ENCODE results near the gene HSP90B1.
A peak's percentile ranks its signal among the peaks of the same experiment; 100 is the strongest.

Gene HSP90B1

DNA sequence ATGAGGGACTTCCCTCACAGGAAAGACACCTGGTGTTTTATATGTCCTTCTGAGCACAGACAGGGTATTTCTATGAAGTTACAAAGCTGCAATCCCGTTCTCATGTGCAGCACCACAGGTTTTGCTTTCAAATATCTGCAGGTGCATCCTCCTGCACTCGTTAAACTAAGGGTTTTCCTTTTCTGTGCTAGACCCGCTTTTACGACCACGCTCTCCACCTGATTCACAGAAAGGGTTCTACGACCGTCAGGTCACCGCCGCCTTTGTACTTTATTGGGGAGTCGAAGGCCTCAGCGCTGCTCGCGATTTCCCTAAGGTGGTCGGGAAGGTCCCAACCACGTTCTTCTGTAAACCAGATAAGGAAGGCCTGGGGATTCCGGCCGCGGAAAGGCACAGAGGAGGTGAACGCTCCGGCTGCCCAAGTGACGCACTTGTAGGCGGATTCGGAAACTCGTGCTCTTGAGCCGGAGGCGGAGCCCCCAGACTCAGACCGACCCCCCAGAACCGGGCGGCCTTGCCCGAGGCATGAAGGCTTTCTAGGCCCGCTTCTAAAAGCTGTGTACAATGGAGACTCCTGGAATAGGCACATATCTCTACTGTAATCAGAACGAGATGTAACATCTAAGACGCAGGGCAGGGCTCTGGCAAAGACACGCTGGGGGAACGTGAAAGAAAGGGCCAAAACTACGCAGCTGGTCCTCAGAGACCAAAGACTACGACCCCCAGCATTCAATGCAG lies 995 bp upstream of the HSP90B1 start:
- peak; percentile 56 to 74 (median 68) for DNase-seq (ENCODE audit: low read depth in 3 of 3, low spot score in 1 of 3)

DNA sequence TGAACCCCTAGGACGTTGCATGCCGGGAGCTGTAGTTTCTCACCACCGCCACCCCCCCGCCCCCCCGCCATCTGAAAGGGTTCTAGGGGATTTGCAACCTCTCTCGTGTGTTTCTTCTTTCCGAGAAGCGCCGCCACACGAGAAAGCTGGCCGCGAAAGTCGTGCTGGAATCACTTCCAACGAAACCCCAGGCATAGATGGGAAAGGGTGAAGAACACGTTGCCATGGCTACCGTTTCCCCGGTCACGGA lies 501 bp upstream of the HSP90B1 start:
- no peak for DNase-seq (ENCODE audit: low read depth in 3 of 3, low spot score in 1 of 3)

DNA sequence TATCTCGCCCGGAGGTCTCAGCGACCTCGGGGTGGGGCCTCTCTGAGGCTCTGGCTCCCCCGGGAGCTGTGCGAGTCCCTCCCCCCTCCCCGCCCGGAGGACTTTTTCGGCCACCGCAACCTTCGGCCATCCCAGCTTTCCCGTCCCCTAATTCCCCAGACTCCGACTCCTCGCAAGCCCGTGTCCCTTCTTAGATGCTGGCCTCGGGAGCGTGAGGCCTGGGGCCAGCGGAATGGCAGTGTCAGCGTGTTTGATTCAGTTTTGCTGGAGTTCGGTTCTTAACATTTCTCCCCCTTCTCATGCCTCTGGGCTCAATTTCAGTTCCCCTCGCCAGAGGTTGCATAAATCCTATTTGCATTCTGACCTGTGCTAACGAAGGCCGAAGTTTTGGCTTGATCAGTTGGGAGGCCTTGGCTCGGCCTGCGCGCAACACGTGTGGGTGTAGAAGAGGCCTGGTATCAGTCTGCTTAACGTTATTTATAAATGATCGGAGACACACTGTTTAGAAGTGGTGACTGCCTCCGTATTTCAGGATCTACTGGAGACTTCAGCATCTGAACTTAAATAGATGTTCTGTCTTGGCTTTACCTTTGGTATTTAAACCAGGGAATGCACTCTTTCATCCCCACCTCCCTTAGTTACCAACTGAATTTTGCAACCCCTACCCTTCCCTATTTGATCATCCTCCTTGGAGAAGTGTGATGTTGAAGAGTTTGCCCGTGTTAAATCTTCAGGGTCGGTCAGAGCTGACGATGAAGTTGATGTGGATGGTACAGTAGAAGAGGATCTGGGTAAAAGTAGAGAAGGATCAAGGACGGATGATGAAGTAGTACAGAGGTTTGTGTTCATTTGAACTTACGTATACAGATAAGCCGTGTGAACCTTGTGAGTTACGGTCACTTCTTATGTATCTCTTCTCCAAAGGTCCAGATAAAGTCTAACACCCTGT lies 851 bp downstream of the HSP90B1 start:
- DNase-seq (ENCODE audit: low read depth in 3 of 3, low spot score in 1 of 3): peak in 1 of 3 donors; percentile 16

DNA sequence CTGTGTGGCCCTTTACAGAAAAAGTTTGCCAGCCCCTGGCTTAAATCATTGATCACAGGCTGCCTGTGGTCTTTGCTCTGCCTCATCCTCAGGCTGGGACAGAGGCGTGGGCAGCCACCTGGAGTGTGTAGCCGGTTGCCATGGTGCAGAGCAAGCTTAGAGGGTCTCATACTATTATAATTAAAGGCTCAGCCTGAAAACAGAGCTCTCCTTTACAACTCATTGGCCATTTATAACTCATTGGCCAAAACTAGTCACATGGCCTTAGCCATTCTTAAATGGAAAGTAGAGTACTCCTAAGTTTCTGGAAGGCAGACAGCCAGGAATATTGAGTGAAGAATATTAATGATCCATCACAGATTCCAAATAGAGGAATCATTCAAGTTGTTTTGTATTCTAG lies 3.0 kb downstream of the HSP90B1 start:
- DNase-seq (ENCODE audit: low read depth in 3 of 3, low spot score in 1 of 3): no peak

DNA sequence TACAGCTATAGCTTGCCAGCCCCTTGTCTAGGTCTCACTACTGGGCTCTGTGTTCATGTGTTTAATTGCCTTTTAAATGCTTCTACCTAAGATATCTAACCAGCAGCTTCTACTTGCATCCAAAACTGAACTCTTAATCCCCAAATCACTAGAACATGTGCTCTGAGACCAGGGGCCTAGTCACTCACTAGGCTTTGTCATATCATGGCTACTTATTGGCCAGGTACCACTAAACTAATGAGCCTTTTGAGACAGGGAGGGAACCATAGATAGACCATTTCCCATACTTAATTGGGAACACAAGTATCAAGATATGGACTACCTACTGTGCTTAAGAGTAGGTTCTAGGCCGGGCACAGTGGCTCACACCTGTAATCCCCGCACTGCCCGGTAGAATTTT lies 6.5 kb downstream of the HSP90B1 start:
- DNase-seq (ENCODE audit: low read depth in 3 of 3, low spot score in 1 of 3): no peak

DNA sequence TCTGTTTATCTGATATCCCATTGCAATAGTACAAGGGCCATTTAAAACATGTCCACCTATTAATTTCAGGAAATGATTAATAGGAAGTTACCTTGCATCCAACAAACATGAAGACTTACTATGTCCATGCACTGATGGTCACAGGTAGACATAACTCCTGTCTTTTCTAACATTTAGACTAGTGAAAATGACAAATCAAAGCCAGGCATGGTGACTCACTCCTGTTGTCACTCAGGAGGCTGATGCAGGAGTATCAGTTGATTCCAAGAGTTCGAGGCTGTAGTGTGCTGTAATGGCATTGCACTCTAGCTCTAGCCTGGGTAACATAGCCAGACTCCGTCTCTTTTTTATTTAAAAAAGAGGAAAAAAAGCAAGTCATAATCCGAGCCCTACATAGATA lies 14.8 kb downstream of the HSP90B1 start:
- DNase-seq (ENCODE audit: low read depth in 3 of 3, low spot score in 1 of 3): no peak

DNA sequence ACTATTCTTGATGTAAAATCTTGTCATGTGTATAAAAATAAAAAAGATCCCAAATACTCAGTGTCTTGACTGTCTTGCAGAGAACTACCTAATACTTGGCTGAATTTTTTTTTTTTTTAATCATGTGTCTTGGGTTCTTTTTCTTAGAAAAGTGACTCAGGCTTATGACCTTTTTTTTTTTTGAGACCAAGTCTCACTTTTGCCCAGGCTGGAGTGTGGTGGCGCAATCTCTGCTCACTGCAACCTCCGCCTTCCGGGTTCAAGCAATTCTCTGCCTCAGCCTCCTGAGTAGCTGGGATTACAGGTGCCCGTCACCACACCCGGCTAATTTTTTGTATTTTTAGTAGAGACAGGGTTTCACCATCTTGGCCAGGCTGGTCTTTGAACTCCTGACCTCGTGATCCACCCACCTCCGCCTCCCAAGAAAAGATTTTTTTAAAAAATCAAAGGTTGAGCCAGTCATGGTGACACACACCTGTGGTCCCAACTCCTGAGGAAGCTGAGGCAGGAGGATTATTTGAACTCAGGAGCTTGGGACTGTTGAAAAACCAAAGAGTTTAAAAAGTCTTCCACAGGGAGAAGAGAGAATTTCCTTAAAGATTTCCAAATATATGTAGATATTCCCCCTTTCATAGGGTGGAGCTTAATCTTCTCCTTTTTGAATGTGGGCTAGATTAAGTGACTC lies 17.8 kb downstream of the HSP90B1 start:
- no peak for DNase-seq (ENCODE audit: low read depth in 3 of 3, low spot score in 1 of 3)

DNA sequence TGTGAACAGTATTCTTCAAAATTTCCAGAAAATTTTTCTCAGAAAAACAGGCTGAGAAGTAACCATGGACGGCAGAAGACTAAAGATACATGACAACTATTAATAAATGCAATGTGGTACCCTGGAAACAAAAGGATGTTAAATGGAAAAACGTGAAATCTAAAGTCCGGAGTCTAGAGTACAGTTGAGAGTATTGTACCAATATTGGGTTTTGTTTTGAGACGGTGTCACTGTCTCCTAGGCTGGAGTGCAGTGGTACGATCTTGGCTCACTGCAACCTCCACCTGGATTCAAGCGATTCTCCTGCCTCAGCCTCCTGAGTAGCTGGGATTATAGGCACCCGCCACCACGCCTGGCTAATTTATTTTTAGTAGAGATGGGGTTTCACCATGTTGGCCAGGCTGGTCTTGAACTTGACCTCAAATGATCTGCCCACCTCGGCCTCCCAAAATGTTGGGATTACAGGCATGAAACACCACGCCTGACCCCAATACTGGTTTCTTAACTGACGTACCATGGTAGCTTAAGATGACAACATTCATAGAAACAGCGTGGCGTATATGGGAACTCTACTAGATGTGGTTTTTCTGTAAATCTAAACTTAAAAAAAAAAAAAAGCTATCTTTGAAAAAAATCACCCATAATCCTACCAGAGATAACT lies 18.7 kb downstream of the HSP90B1 start:
- DNase-seq (ENCODE audit: low read depth in 3 of 3, low spot score in 1 of 3): no peak

DNA sequence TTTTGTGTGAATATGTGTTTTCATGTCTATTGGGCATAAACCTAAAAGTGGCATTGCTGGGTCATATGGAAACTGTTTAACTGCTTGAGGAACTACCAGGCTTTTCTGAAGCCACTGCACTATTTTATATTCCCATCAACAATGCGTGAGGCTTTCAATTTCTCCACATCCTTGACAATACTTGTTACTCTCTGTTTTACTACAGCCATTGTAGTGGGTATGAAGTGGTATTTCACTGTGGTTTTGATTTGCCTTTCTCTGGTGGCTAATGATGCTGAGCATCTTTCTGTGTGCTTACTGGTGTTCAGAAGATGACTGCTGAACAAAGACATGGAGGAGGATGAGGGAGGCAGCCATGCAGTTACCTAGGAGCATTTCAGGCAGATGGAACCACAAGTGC lies 22.3 kb downstream of the HSP90B1 start:
- DNase-seq (ENCODE audit: low read depth in 3 of 3, low spot score in 1 of 3): no peak

DNA sequence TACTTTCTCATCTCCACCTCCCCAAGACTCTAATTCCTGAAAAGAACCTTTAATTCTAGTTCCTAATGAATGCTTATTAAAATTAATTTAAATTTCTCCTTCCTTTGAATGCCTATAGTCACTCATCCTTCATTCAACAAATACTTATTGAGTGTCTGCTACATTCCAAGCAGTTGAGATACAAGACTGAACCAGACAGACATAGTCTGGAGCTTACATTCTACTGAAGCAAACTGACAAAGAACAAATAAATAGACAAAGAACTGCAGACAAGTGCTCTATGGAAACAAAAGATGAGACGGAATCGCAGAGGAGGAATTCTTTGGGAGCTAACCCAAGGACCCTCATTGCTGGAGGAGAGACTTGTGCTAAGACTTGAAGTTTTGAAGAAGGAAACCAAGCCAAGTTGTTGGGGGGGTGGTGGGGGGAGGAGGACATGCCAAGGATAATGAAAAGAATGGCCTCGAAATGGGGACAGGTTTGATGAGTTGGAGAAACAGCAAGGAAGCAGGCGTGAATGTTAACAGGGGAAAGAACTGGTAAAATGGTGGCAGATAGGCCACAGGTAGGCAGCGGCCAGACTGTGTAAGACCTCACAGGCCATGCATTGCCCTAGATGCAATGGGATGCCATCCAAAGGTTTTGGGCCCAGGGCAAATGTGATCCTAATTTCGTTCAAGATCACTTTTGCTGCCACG lies 25.8 kb downstream of the HSP90B1 start:
- no peak for DNase-seq (ENCODE audit: low read depth in 3 of 3, low spot score in 1 of 3)

DNA sequence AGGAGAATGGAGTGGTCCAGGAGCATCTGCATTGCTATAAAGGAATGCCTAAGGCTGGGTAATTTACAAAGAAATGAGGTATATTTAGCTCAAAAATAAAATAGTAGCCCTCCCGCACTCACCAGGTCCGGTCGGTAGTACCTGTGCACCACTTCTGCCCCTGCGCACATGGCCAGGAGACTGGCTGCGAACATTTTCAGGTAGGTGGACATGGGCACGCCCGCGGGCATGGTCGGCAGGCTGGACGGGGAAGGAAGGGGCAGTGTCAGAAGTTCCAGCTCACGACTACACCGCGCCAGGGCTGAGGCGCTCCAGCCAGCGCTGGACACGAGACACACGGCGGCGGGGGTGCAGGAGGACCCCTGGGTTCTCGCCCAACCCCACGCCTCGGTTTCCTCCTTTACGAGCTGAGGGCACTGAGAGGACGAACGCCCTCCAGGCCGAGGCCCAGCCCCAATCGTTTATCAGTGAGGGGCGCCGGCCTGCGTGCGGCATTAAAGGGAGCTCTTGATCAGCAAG lies 26.4 kb downstream of the HSP90B1 start:
- DNase-seq (ENCODE audit: low read depth in 3 of 3, low spot score in 1 of 3): no peak

DNA sequence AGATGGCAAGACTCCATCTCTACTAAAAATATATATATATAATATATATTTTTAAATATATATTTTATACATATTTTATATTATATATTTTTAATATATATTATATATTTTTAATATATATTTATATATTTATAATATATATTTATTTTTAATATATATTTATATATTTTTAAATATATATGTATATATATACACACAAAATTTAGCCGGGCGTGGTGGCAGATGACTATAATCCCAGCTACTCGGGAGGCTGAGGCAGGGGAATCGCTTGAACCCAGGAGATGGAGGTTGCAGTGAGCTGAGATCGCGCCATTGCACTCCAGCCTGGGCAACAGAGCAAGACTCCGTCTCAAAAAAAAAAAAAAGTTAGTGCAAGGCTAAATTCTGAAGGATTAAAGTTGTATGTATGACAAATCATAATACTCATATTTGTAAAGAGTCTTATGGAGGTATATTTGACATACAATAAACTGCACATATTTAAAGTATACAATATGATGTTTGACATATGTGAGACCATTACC lies 27.7 kb downstream of the HSP90B1 start:
- DNase-seq (ENCODE audit: low read depth in 3 of 3, low spot score in 1 of 3): no peak

DNA sequence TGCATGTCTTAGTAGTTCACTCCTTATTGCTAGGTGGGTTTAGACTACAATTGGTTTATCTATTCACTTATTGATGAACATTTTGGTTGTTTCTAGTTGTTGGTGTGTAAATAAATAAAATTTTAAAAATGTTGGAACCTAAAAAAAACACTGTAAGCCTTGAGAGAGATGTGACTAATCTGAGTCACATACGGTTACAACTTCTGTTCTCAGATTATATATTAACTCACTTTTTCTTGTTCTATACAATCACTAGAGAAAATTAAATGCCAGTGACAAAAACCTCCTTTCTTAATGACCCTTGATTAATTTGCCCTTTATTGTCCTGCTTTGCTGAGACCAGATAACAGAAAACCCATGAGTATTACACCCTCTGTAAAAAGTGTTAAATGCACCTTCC lies 28.4 kb downstream of the HSP90B1 start:
- DNase-seq (ENCODE audit: low read depth in 3 of 3, low spot score in 1 of 3): no peak

DNA sequence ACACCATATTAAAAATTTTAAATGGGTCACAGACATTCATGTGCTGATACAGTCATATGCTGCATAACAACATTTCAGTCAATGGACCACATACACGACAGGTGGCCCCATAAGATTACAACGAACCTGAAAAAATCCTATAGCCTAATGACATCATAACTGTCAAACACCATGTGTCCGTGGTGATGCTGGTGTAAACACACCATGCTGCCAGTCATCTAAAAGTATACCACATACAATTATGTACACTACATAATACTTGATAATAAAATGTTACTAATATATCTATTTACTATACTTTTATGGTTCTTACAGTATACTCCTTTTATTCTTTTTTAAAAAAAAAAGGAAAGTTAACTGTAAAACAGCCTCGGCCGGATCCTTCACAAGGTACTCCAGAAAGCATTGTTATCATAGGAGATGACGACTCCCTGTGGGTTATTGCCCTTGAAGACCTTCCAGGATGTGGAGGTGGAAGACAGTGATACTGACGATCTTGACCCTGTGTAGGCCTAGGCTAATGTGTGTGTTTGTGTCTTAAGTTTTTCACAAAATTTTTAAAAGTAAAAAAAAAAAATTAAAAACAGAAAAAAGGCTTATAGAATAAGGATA lies 30.5 kb downstream of the HSP90B1 start:
- DNase-seq (ENCODE audit: low read depth in 3 of 3, low spot score in 1 of 3): no peak

DNA sequence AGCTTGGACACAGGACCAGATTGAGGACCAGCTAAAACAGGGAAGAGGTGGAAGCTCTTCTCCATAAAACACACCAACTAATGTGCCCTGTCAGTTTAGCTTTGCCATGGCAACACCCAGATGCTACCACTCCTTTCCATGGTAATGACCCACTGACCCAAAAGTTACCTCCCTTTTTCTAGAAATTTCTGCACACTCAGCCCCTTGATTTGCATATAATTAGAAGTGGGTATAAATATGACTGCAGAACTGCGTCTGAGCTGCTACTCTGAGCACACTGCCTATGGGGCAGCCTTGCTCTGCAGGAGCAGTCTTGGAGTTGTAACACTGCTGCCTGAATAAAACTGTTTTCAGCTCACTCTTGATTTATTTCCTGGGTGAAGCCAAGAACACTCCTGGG lies 32.3 kb downstream of the HSP90B1 start:
- DNase-seq (ENCODE audit: low read depth in 3 of 3, low spot score in 1 of 3): no peak

DNA sequence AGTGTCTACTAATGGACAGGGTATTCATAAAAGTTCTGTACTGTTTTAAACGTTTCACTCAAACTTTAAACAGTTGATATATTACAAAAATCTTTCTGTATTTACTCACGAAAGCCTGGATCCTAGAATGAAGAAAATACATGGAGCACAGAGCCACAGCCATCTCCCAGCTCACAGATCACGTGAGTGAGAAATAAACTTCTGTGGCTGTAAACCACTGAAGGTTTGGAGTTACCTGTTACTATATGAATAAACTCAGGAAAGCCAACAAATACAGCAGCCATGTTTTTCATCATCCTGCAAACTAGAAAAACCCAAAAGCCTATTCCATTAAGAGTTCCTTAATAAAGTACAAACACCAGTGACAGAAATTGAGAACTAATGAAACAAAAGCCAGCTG lies 34.6 kb downstream of the HSP90B1 start:
- no peak for DNase-seq (ENCODE audit: low read depth in 3 of 3, low spot score in 1 of 3)

DNA sequence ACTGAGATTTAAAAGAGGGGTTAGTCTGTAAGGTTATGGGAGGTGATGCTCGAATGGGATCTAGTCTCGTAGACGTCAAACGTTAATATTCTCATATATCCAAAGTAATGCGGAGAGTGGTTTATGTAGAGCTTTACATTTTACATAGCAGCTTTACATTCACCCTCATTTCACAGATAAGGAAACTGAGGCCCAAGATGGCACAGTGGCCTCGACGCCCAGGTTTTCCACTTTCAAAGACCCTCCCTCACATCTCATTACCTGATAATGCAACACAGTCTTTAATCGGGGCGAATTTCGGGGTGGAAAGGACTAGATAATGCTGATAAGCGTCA lies 35.0 kb downstream of the HSP90B1 start:
- DNase-seq (ENCODE audit: low read depth in 3 of 3, low spot score in 1 of 3): no peak

DNA sequence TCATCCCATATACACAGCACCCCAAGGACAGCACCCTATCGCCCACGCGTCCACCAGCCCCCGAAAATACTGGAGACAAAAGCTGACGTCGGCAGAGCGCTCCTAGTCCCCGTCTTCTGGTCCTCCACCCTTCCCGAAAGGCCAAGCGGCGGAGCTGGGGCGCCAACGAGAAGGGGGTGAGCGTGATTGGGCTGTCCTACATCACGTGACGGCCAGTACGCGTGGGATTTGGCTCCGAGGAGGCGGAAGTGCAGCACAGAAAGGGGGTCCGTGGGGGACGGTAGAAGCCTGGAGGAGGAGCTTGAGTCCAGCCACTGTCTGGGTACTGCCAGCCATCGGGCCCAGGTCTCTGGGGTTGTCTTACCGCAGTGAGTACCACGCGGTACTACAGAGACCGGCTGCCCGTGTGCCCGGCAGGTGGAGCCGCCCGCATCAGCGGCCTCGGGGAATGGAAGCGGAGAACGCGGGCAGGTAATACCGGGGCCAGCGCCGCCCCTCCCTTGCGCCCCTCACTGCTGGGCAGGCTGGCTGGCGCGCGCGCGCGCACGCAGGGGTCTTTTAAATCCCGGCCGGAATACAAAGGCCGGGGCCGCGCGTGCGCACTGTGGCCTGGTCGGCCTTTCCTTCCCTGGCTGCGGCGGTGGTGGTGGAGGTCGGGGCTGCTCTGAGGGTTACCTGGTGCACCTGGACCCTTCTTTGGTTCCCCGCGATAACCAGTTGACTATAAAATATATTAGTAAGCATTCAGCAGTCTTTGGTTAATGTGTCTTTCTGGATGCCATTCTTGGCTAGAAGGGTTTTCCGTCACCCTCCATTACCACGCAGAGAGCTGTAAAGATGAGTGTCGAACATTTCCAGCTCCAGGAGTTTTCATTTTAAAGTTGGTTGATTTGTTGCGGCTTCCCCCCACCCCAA lies 35.6 kb downstream of the HSP90B1 start, which contains the start of gene TDG:
TSS of gene TDG (plus strand) at position 283 of the 915 bp plus-strand sequence. CDS start at position 449, 166 bp downstream.
- DNase-seq (ENCODE audit: low read depth in 3 of 3, low spot score in 1 of 3): peak; percentile 86 to 93 (median 92)

DNA sequence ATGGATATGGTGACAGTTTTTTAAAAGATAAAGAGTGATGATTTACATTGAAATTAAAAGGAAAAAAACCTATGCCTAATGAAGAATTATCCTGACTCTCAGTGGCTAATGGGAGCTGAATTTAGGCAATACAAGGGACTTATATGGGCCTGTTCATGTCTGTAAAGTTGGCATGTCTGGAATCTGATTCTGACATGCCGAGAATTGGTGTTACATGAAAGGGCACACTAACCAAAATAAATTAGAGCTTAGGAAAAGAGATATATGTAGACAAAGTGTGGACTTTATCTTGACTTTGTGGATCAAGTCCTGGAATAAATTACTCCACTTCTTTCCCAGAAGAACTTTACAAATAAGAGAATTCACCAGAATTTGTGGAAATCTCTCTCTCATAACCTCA lies 36.5 kb downstream of the HSP90B1 start:
- DNase-seq (ENCODE audit: low read depth in 3 of 3, low spot score in 1 of 3): no peak
